GM12878 (cell line): Measurements from ENCODE around the gene HIVEP3. TPM values are rescaled to one million over a fixed set of nuclear protein-coding genes. Genes with fewer than 3 reads are reported as not detected.

ENCODE experiments used
- ATAC-seq: fragments of 200-7000 bp; cut with Tn5 transposase; 3 replicates; pipeline ENCODE4 v1.9.1; 2020; ENCODE audit warnings: mild to moderate bottlenecking, moderate library complexity
- BruUV-seq: library from RNA; stranded (reverse); fragments of 400-500 nt; replicated peaks from 2 replicates; lab custom pipeline; 2021; lab: Mats Ljungman, UMichigan
- CTCF ChIA-PET: fragments of 300-600 bp; sonication (Branson Sonifier 250); formaldehyde crosslinking; extraction: SDS; loops from one replicate; lab custom pipeline; 2021; ENCODE audit warnings: inconsistent platforms; lab: Yijun Ruan, JAX
- POLR2A ChIA-PET: fragments of 350-600 bp; formaldehyde crosslinking; extraction: SDS; loops from one replicate; lab custom pipeline; 2021; ENCODE audit warnings: inconsistent platforms; lab: Charles Lee
- RAD21 ChIA-PET: fragments of 300-600 bp; sonication (Branson Sonifier 250); formaldehyde crosslinking; loops from one replicate; lab custom pipeline; 2023; ENCODE audit warnings: antibody characterized with exemption; ENCODE audit not compliant: unreplicated experiment; lab: Charles Lee
- SMC1A ChIA-PET: fragments of 300-600 bp; sonication (Branson Sonifier 250); formaldehyde crosslinking; loops from one replicate; lab custom pipeline; 2023; ENCODE audit not compliant: unreplicated experiment, uncharacterized antibody; lab: Charles Lee
- DNase-seq: peaks from one replicate; pipeline ENCODE4 v3.0.0-alpha.2; 2011; ENCODE audit warnings: low read depth, low spot score
- FAIRE-seq: peaks from 3 replicates; lab custom pipeline; 2011; peaks lifted over from hg19 to GRCh38; lab: Jason Lieb, UNC
- H2AFZ ChIP-seq: 2 replicates; pipeline ENCODE4 v1.6.0; 2011; ENCODE audit warnings: low read depth, low read length, control low read depth; ENCODE audit not compliant: control insufficient read depth
- H3K27ac ChIP-seq: 2 replicates; pipeline ENCODE4 v1.5.1; 2011; ENCODE audit warnings: control low read depth; ENCODE audit not compliant: control insufficient read depth, insufficient read depth
- H3K27me3 ChIP-seq, 2 experiments: replicated peaks in 1 of 2; 2 replicates each; pipeline versions ENCODE4 v1.6.0 to v1.6.1; 2011; ENCODE audit warnings: low read length in 1 of 2; ENCODE audit not compliant: control insufficient read depth in 2 of 2, insufficient read depth in 2 of 2
- H3K36me3 ChIP-seq, 2 experiments: 2 replicates each; pipeline ENCODE4 v1.5.1; 2011; ENCODE audit warnings: low read length in 1 of 2; ENCODE audit not compliant: control insufficient read depth in 2 of 2, insufficient read depth in 2 of 2
- H3K4me1 ChIP-seq: 2 replicates; pipeline ENCODE4 v1.6.1; 2011; ENCODE audit warnings: mild to moderate bottlenecking, low read length, moderate library complexity, mixed read lengths; ENCODE audit not compliant: control insufficient read depth, insufficient read depth
- H3K4me2 ChIP-seq: 2 replicates; pipeline ENCODE4 v1.6.0; 2011; ENCODE audit warnings: control low read depth; ENCODE audit not compliant: control insufficient read depth, insufficient read depth
- H3K4me3 ChIP-seq: fragments of 200-600 bp; sonication (generic); 2 replicates; pipeline ENCODE4 v1.5.1; 2016
- H3K79me2 ChIP-seq: 2 replicates; pipeline ENCODE4 v1.6.0; 2011; ENCODE audit warnings: low read length; ENCODE audit not compliant: control insufficient read depth, insufficient read depth
- H3K9ac ChIP-seq: 2 replicates; pipeline ENCODE4 v1.8.0; 2011; ENCODE audit warnings: low read length, control low read depth, mixed read lengths; ENCODE audit not compliant: control insufficient read depth, insufficient read depth
- H3K9me3 ChIP-seq: replicated peaks from 3 replicates; pipeline ENCODE4 v1.5.1; 2011; ENCODE audit warnings: mild to moderate bottlenecking, low read length; ENCODE audit not compliant: control insufficient read depth, insufficient read depth
- H4K20me1 ChIP-seq: 2 replicates; pipeline ENCODE4 v1.6.0; 2011; ENCODE audit not compliant: control insufficient read depth, insufficient read depth
- CUX1 ChIP-seq: IDR thresholded peaks from 2 replicates; pipeline ENCODE4 v1.6.1; 2012; ENCODE audit warnings: improper control_type of control experiment, low read depth, low read length; ENCODE audit not compliant: insufficient replicate concordance
- HCFC1 ChIP-seq: fragments of 150-350 bp; IDR thresholded peaks from 2 replicates; pipeline ENCODE4 v1.6.1; 2014; ENCODE audit warnings: low read length
- LARP7 ChIP-seq: fragments of 450-650 bp; IDR thresholded peaks from 2 replicates; pipeline ENCODE4 v1.6.1; 2017; ENCODE audit warnings: mild to moderate bottlenecking
- MEF2B ChIP-seq: fragments of 450-650 bp; IDR thresholded peaks from 2 replicates; pipeline ENCODE4 v1.6.1; 2018; ENCODE audit warnings: mild to moderate bottlenecking, moderate library complexity; ENCODE audit not compliant: partially characterized antibody, poor library complexity, severe bottlenecking
- SRF ChIP-seq, 2 experiments: IDR thresholded peaks; 2 replicates each; pipeline ENCODE4 v1.6.1; 2011; ENCODE audit warnings: low read depth in 2 of 2, low read length in 2 of 2, mild to moderate bottlenecking in 1 of 2, moderate library complexity in 1 of 2
- ZBTB11 ChIP-seq: fragments of 450-650 bp; formaldehyde crosslinking; IDR thresholded peaks from 2 replicates; pipeline ENCODE4 v1.5.0; 2022; ENCODE audit warnings: mild to moderate bottlenecking, missing genetic modification characterization
- ZSCAN29 ChIP-seq: fragments of 450-650 bp; IDR thresholded peaks from 2 replicates; pipeline ENCODE4 v1.6.1; 2017; ENCODE audit warnings: mild to moderate bottlenecking, moderate library complexity
- WGBS: methylation state at CpG from one replicate; pipeline ENCODE4 v1.1.6; 2016; ENCODE audit warnings: low lambda C conversion rate; ENCODE audit not compliant: insufficient replicate concordance, insufficient coverage; ENCODE audit errors: missing lambda C conversion rate; 5-methylcytosine and 5-hydroxymethylcytosine counted together
- in situ Hi-C: fragments of 300-500 bp; cut with MboI; formaldehyde crosslinking; loops from 9 replicates; pipeline ENCODE4 v1.14.3; 2018; ENCODE audit warnings: mixed read lengths
- intact Hi-C: fragments of 100-400 bp; cut with micrococcal nuclease; formaldehyde crosslinking; loops from one replicate; pipeline ENCODE4 v1.14.2; 2022; ENCODE audit not compliant: unreplicated experiment
- polyA plus RNA-seq, 11 experiments: library from polyadenylated mRNA; depleted of rRNA in 4 of 11; unstranded in 6 of 11; stranded (reverse) in 5 of 11; fragments of >200 nt; fragmentation: Nextera tagmentation in 4 of 11; fragmentation: Illumina TruSeq in 1 of 11; extraction: Ambion mirVana in 4 of 11; extraction: Trizol in 1 of 11; gene quantifications; 1 replicate in 1 of 11; 2 replicates in 10 of 11; pipeline versions ENCODE4 v1.2.1 to v1.2.3, GENCODE V29; 2011 to 2016; ENCODE audit warnings: inconsistent platforms in 2 of 11, missing spikeins in 2 of 11, low read depth in 1 of 11
- total RNA-seq, 4 experiments: library from RNA; depleted of rRNA in 3 of 4; stranded (reverse); fragments of >200 nt in 3 of 4; fragmentation: Illumina TruSeq in 1 of 4; extraction: Trizol in 1 of 4; gene quantifications; 2 replicates each; pipeline versions ENCODE4 v1.2.1 to v1.2.3, GENCODE V29; 2013 to 2021

HIVEP3 gene
- total and polyA plus RNA-seq, 10 of the 15 experiments (the other 5 are each of a cell fraction or from before 2014, with no cell fraction given): 1.8 to 13.6 (median 3.8) TPM

GRCh38 chr1:41673378-41673777, 245.3 kb downstream of the HIVEP3 start (continued):
- no peak for TF ChIP-seq CUX1
- TF ChIP-seq, all 136 proteins: peak for 8

DNA sequence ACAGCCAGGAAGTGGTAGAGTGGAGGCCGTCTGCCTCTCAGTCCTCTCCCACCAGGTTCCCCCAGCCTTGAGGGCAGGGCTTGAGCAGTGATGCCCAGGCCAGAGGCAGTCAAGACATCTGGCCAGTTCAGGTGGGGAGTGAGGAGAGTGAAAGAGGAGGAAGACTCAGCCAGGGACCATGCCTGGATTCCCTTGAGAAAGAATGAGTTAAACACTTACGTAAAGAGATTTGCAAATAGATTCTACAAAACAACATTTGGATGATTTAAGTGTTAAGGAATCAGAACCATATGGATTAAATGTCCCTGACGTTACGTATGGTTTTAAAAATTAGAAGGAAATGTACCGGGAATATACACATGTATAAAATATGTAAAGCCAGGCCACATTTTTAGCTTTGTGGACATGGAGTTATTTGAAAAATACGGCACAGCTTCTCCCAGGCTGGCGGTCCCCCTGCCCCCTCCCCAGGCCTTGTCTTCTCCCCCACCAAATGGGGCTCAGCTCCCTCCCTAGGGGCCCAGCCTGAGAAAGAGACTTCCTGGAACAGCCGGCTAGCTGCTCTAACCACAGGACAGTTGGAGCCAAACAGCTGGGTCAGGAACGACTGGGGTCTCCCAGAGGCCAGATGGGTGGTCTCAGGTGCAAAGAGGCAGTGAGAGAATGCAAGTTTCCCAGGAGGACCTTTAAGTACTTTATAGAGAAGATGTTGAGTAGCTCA, 245.9 kb downstream of the HIVEP3 start:
- H3K9ac ChIP-seq: peak overlapping the region; percentile 66

More for the DNA sequence above, 245.9 kb downstream of the HIVEP3 start:
- ChIA-PET RAD21 (interaction anchor here (0.6 to 4.9 kb wide), 23 partner anchors 9 to 219 kb away, joined by 3 to 35 read pairs (median 5); no protein-coding TSS in a partner anchor), CTCF (interaction anchor here (0.7 to 4.2 kb wide), 17 partner anchors 9 to 138 kb away, joined by 3 to 17 read pairs (median 5); no protein-coding TSS in a partner anchor)
- no peak for DNase-seq
- peaks cover 33% of the 10 kb centered on the region for H3K4me1 ChIP-seq
- in situ Hi-C loops: no loop called here
- no peak overlapping the region for H3K4me3 ChIP-seq
- peak; percentile 11 for ATAC-seq
- no peak for FAIRE-seq
- 0 out of 2 replicates have a peak overlapping the region, but pooled peaks have one; percentile 5 for H2AFZ ChIP-seq
- H4K20me1 ChIP-seq: no peaks in the 10 kb centered on the region
- TF ChIP-seq LARP7: no peak
- TF ChIP-seq HCFC1: 0 out of 2 replicates have a peak, but pooled peaks have one; percentile 16
- TF ChIP-seq ZSCAN29: no peak
- no peak for TF ChIP-seq SRF (IDR thresholded peaks at IDR 0.05; ENCODE audit: low read depth in 2 of 2, low read length in 2 of 2)
- no peak for TF ChIP-seq ZBTB11 (CRISPR knock-in tag)
- TF ChIP-seq MEF2B: peak; percentile 38
- TF ChIP-seq, all 136 proteins: peak for 2
- intact Hi-C loops: no loop called here
- 54% methylated on average over 9 of the region's 9 CpGs for WGBS
- H3K36me3 ChIP-seq: no peaks in the 10 kb centered on the region
- ChIA-PET POLR2A (interaction anchor here (0.9 to 4.3 kb wide), 14 partner anchors 9 to 138 kb away, joined by 3 to 37 read pairs (median 6); no protein-coding TSS in a partner anchor), SMC1A (interaction anchor here (0.6 to 4.5 kb wide), 29 partner anchors 8 to 151 kb away, joined by 3 to 32 read pairs (median 5); no protein-coding TSS in a partner anchor)
- H3K4me2 ChIP-seq: peak overlapping the region; percentile 56
- no peaks in the 10 kb centered on the region for H3K79me2 ChIP-seq
- H3K27me3 ChIP-seq: no peaks in the 10 kb centered on the region
- no TSS peak for BruUV-seq
- no peaks in the 10 kb centered on the region for H3K9me3 ChIP-seq
- H3K27ac ChIP-seq: peak overlapping the region; percentile 84
